ENCODE data around the gene ROPN1. TPM values are rescaled to one million over a fixed set of nuclear protein-coding genes. Genes with fewer than 3 reads are reported as not detected.
"Not testable (repeated sequence)": the region's sequence is repeated elsewhere in the genome, so short reads cannot be mapped to it uniquely, and the experiment has no call there.

Gene ROPN1
- total RNA-seq, 2 experiments from 2014 or later: not detected

DNA sequence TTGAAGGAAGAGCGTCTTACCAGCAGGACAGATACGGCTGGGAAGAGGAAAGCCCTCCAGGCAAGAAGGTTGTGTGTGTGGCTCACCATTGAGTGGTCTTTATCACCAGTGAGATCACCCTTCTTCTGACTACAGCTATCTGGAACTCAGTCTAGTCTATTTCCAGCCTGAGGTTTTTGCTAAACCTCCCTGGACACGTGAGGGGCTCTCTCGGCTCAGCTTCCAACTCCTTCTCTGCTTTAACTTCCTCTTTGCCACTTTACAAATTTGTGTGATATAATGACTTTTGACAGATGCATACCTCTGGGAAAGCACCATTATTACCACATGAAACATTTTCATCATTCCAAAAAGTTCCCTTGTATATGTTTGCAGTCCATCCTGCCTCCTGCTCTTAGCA is 15.3 kb upstream of the ROPN1 start:
- Histone ChIP-seq H3K4me1 (ENCODE audit: insufficient read depth, low read length, poor library complexity, severe bottlenecking) (no peaks in the 10 kb centered on the region), H2AFZ (ENCODE audit: low read length) (no peak overlapping the region), H3K36me3 (ENCODE audit: insufficient read depth, low read length) (no peaks in the 10 kb centered on the region), H3K9me3 (ENCODE audit: low read length) (no peaks in the 10 kb centered on the region), H3K79me2 (ENCODE audit: insufficient read depth, low read depth, low read length) (no peaks in the 10 kb centered on the region), H4K20me1 (ENCODE audit: insufficient read depth, low read length) (no peaks in the 10 kb centered on the region), H3K9me2 (ENCODE audit: insufficient read depth, low read length) (no peaks in the 10 kb centered on the region), H3K27ac (ENCODE audit: low read depth, low read length, poor library complexity, severe bottlenecking) (no peak overlapping the region), H3K4me3 (ENCODE audit: low read depth, low read length, poor library complexity, severe bottlenecking) (no peak overlapping the region), H3K4me2 (ENCODE audit: low read length) (no peak overlapping the region)
- no peak for DNase-seq (ENCODE audit: low spot score)
- TF ChIP-seq EZH2phosphoT487 (IDR thresholded peaks at IDR 0.05; ENCODE audit: borderline replicate concordance, low read depth, low read length): no peak
- TF ChIP-seq, protein P1, sequence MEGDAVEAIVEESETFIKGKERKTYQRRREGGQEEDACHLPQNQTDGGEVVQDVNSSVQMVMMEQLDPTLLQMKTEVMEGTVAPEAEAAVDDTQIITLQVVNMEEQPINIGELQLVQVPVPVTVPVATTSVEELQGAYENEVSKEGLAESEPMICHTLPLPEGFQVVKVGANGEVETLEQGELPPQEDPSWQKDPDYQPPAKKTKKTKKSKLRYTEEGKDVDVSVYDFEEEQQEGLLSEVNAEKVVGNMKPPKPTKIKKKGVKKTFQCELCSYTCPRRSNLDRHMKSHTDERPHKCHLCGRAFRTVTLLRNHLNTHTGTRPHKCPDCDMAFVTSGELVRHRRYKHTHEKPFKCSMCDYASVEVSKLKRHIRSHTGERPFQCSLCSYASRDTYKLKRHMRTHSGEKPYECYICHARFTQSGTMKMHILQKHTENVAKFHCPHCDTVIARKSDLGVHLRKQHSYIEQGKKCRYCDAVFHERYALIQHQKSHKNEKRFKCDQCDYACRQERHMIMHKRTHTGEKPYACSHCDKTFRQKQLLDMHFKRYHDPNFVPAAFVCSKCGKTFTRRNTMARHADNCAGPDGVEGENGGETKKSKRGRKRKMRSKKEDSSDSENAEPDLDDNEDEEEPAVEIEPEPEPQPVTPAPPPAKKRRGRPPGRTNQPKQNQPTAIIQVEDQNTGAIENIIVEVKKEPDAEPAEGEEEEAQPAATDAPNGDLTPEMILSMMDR (conservative IDR thresholded peaks at IDR 0.05; ENCODE audit: low read length): no peak
- CTCF ChIA-PET (ENCODE audit: unreplicated experiment): no interaction called here
- intact Hi-C loops (cut with micrococcal nuclease; ENCODE audit: unreplicated experiment): no loop called here
- no TSS peak for BruUV-seq (replicated peaks)
- POLR2A ChIA-PET: no interaction called here

DNA sequence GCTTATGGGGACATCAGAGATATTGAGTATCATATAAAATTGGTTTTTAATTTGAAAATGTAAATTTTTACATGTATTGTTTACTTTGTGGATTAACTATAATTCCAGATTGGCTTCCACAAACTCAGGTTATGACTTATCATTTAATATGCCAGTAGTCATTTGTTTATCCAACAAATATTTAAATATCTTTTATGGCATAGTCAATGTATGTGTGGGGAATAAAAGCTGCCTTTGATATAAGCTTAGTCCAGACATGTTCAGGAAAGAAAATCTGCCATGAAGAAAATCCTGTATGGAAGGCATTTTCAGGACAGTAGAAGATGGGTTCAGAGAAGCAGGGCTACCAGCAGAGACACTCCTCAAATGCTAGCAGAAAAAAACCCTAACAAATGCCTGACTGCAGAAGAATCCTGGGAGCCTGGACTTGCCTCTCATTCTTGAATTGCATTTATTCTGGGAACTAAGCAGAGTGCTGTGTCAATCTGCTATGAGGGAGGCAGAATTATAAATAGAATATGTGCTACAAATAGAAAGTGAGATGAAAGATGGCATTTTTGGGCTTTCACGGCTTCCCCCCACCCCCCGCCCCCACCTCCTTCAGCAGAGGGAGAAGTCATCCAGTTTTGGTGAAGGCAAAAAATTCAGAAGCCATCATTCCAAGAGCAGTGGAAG is 10.6 kb upstream of the ROPN1 start:
- H3K36me3 ChIP-seq (ENCODE audit: insufficient read depth, low read length); H3K9me2 ChIP-seq (ENCODE audit: insufficient read depth, low read length); DNase-seq (ENCODE audit: low spot score); H3K4me2 ChIP-seq (ENCODE audit: low read length); H3K4me1 ChIP-seq (ENCODE audit: insufficient read depth, low read length, poor library complexity, severe bottlenecking); H3K79me2 ChIP-seq (ENCODE audit: insufficient read depth, low read depth, low read length); H3K9me3 ChIP-seq (ENCODE audit: low read length); CTCF ChIA-PET (ENCODE audit: unreplicated experiment); H4K20me1 ChIP-seq (ENCODE audit: insufficient read depth, low read length); BruUV-seq (replicated peaks); H3K27ac ChIP-seq (ENCODE audit: low read depth, low read length, poor library complexity, severe bottlenecking); intact Hi-C loops (cut with micrococcal nuclease; ENCODE audit: unreplicated experiment); H2AFZ ChIP-seq (ENCODE audit: low read length); H3K4me3 ChIP-seq (ENCODE audit: low read depth, low read length, poor library complexity, severe bottlenecking): not testable (repeated sequence)
- POLR2A ChIA-PET: interaction anchor here (0.9 kb wide), 1 partner anchor 112 kb away, joined by 3 read pairs; no protein-coding TSS in a partner anchor

DNA sequence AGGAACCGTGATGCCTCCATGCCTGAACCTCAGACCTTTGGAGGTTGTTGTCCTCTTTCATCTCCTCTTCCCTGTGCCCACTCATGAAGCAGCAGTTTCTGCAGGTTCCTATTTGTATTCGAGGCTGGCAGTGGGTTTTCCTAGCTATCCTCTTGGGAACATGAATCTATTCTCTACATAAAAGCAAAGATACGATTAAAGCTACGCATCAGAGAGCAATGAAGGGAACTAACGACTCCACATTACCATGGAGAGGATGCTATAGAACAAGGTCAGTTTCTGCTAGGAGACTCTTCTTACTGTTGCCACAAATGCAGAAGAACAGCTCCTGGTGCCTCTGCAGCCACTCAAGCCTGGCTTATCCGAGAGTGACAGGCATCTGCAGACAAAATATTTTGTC is 9.4 kb upstream of the ROPN1 start:
- POLR2A ChIA-PET: interaction anchor here (0.9 kb wide), 1 partner anchor 111 kb away, joined by 3 read pairs; no protein-coding TSS in a partner anchor
- intact Hi-C loops (cut with micrococcal nuclease; ENCODE audit: unreplicated experiment): not testable (repeated sequence)

More for the DNA sequence above, 9.4 kb upstream of the ROPN1 start:
- CTCF ChIA-PET (ENCODE audit: unreplicated experiment); H3K36me3 ChIP-seq (ENCODE audit: insufficient read depth, low read length); H3K4me1 ChIP-seq (ENCODE audit: insufficient read depth, low read length, poor library complexity, severe bottlenecking); H3K9me2 ChIP-seq (ENCODE audit: insufficient read depth, low read length); H4K20me1 ChIP-seq (ENCODE audit: insufficient read depth, low read length); H3K9me3 ChIP-seq (ENCODE audit: low read length); H3K4me3 ChIP-seq (ENCODE audit: low read depth, low read length, poor library complexity, severe bottlenecking); H3K4me2 ChIP-seq (ENCODE audit: low read length); BruUV-seq (replicated peaks); H3K27ac ChIP-seq (ENCODE audit: low read depth, low read length, poor library complexity, severe bottlenecking); DNase-seq (ENCODE audit: low spot score); H2AFZ ChIP-seq (ENCODE audit: low read length); H3K79me2 ChIP-seq (ENCODE audit: insufficient read depth, low read depth, low read length): not testable (repeated sequence)
